DOHH2 (cell line): ENCODE data around the gene AKAP5.

Experiments
- H3F3A ChIP-seq: fragments of 200-600 bp; sonication (generic), shearing (Covaris generic); 2 replicates; pipeline ENCODE4 v1.6.0; 2016; ENCODE audit warnings: antibody characterized with exemption, mild to moderate bottlenecking; ENCODE audit not compliant: control insufficient read depth, insufficient read depth
- H3K27ac ChIP-seq: fragments of 200-600 bp; sonication (generic); 2 replicates; pipeline ENCODE4 v1.5.1; 2014; ENCODE audit warnings: low read depth, mild to moderate bottlenecking, low read length, moderate library complexity
- H3K27me3 ChIP-seq: fragments of 200-600 bp; sonication (generic); 2 replicates; pipeline ENCODE4 v1.6.1; 2014; ENCODE audit warnings: mild to moderate bottlenecking, low read length, mixed read lengths; ENCODE audit not compliant: control insufficient read depth
- H3K36me3 ChIP-seq: fragments of 200-600 bp; sonication (generic); 2 replicates; pipeline ENCODE4 v1.6.1; 2014; ENCODE audit warnings: mild to moderate bottlenecking, low read length, moderate library complexity, mixed read lengths; ENCODE audit not compliant: control insufficient read depth
- H3K4me1 ChIP-seq: fragments of 200-600 bp; sonication (generic); 2 replicates; pipeline ENCODE4 v1.6.1; 2014; ENCODE audit warnings: mild to moderate bottlenecking, low read length, mixed read lengths; ENCODE audit not compliant: control insufficient read depth
- H3K4me2 ChIP-seq: fragments of 200-600 bp; sonication (generic); 2 replicates; pipeline ENCODE4 v1.6.0; 2014; ENCODE audit warnings: mild to moderate bottlenecking, low read length, moderate library complexity
- H3K4me3 ChIP-seq: fragments of 200-600 bp; sonication (generic); 2 replicates; pipeline ENCODE4 v1.5.1; 2014; ENCODE audit warnings: mild to moderate bottlenecking, low read length, mixed read lengths
- H3K79me2 ChIP-seq: fragments of 200-600 bp; sonication (generic); 2 replicates; pipeline ENCODE4 v1.6.1; 2014; ENCODE audit warnings: mild to moderate bottlenecking, low read length, mixed read lengths; ENCODE audit not compliant: control insufficient read depth
- H3K9me2 ChIP-seq: fragments of 200-600 bp; sonication (generic); replicated peaks from 2 replicates; pipeline ENCODE4 v1.6.1; 2014; ENCODE audit warnings: mild to moderate bottlenecking, low read length, mixed read lengths; ENCODE audit not compliant: control insufficient read depth
- H3K9me3 ChIP-seq: fragments of 200-600 bp; sonication (generic); 2 replicates; pipeline ENCODE4 v1.6.1; 2014; ENCODE audit warnings: antibody characterized with exemption, low read length, mixed read lengths; ENCODE audit not compliant: control insufficient read depth, insufficient read depth
- H4K20me1 ChIP-seq: fragments of 200-600 bp; sonication (generic); 2 replicates; pipeline ENCODE4 v1.6.0; 2014; ENCODE audit warnings: low read depth, mild to moderate bottlenecking, antibody characterized with exemption, low read length, moderate library complexity; ENCODE audit not compliant: control insufficient read depth, insufficient read depth
- CTCF ChIP-seq: fragments of 200-600 bp; sonication (generic); IDR thresholded peaks from one replicate; pipeline ENCODE4 v1.5.1; 2014; ENCODE audit warnings: antibody characterized with exemption, mild to moderate bottlenecking, low read depth, low read length; ENCODE audit not compliant: poor library complexity, severe bottlenecking
- EZH2phosphoT487 ChIP-seq: fragments of 200-600 bp; sonication (generic); IDR thresholded peaks from 2 replicates; pipeline ENCODE4 v1.6.1; 2017; ENCODE audit warnings: borderline replicate concordance, mild to moderate bottlenecking, antibody characterized with exemption, low read length, moderate library complexity, mixed read lengths

The AKAP5 gene

GRCh38 chr14:64417771-64418125 is 47.6 kb upstream of the AKAP5 start:
- Histone ChIP-seq H3K4me1 (no peaks in the 10 kb centered on the region), H3K27me3 (no peaks in the 10 kb centered on the region), H3K36me3 (peaks cover 86% of the 10 kb centered on the region), H3K4me3 (no peak overlapping the region), H3K79me2 (no peaks in the 10 kb centered on the region), H3F3A (no peaks in the 10 kb centered on the region), H3K27ac (no peak overlapping the region), H3K9me3 (no peaks in the 10 kb centered on the region), H3K4me2 (no peak overlapping the region), H4K20me1 (no peaks in the 10 kb centered on the region), H3K9me2 (no peaks in the 10 kb centered on the region)
- TF ChIP-seq CTCF = no peak
- TF ChIP-seq EZH2phosphoT487 = no peak

- Histone ChIP-seq H3K27ac (no peak overlapping the region), H3K36me3 (peaks cover 83% of the 10 kb centered on the region), H3K9me2 (no peaks in the 10 kb centered on the region), H3K4me3 (no peak overlapping the region), H3F3A (no peaks in the 10 kb centered on the region), H4K20me1 (0 out of 2 replicates have a peak, but pooled peaks cover 2% of the 10 kb centered on the region), H3K4me2 (no peak overlapping the region), H3K9me3 (no peaks in the 10 kb centered on the region), H3K79me2 (no peaks in the 10 kb centered on the region), H3K27me3 (no peaks in the 10 kb centered on the region), H3K4me1 (no peaks in the 10 kb centered on the region)
- TF ChIP-seq CTCF = no peak
- TF ChIP-seq EZH2phosphoT487 = no peak
These were observed 46.3 kb upstream of the AKAP5 start for GRCh38 chr14:64419003-64419402.

GRCh38 chr14:64421166-64421565 is 44.1 kb upstream of the AKAP5 start:
- Histone ChIP-seq H3K4me2 (no peak overlapping the region), H3K4me1 (no peaks in the 10 kb centered on the region), H3K9me2 (no peaks in the 10 kb centered on the region), H4K20me1 (0 out of 2 replicates have a peak, but pooled peaks cover 3% of the 10 kb centered on the region), H3K9me3 (no peaks in the 10 kb centered on the region), H3K4me3 (no peak overlapping the region), H3K27me3 (no peaks in the 10 kb centered on the region), H3F3A (no peaks in the 10 kb centered on the region), H3K27ac (no peak overlapping the region), H3K79me2 (no peaks in the 10 kb centered on the region), H3K36me3 (peaks cover 88% of the 10 kb centered on the region)
- TF ChIP-seq CTCF = no peak
- TF ChIP-seq EZH2phosphoT487 = no peak

GRCh38 chr14:64422005-64422404 is 43.3 kb upstream of the AKAP5 start:
- no peak overlapping the region for H3K4me2 ChIP-seq
- no peak overlapping the region for H3K4me3 ChIP-seq
- no peaks in the 10 kb centered on the region for H3K9me2 ChIP-seq
- H3K79me2 ChIP-seq = no peaks in the 10 kb centered on the region
- TF ChIP-seq CTCF (no peak), EZH2phosphoT487 (no peak)
- no peak overlapping the region for H3K27ac ChIP-seq
- no peaks in the 10 kb centered on the region for H3K4me1 ChIP-seq
- no peaks in the 10 kb centered on the region for H3K27me3 ChIP-seq
- no peaks in the 10 kb centered on the region for H3K9me3 ChIP-seq
- no peaks in the 10 kb centered on the region for H3F3A ChIP-seq
- peaks cover 88% of the 10 kb centered on the region for H3K36me3 ChIP-seq
- H4K20me1 ChIP-seq = 0 out of 2 replicates have a peak, but pooled peaks cover 3% of the 10 kb centered on the region
